H9 (cell line): ENCODE measurements around the gene NRCAM. TPM values are rescaled to one million over a fixed set of nuclear protein-coding genes. Genes with fewer than 3 reads are reported as not detected.

Experiments used
- DNase-seq: peaks from one replicate; pipeline ENCODE4 v3.0.0-alpha.2; 2017
- H2AFZ ChIP-seq: one replicate; pipeline ENCODE4 v1.6.1; 2013; ENCODE audit warnings: mild to moderate bottlenecking, low read length, control low read depth, moderate library complexity
- H2AK5ac ChIP-seq: 2 replicates; pipeline ENCODE4 v1.6.1; 2013; ENCODE audit warnings: low read length, control low read depth, mixed read lengths; ENCODE audit not compliant: insufficient read length
- H2BK120ac ChIP-seq: one replicate; pipeline ENCODE4 v1.6.1; 2013; ENCODE audit warnings: low read depth, mild to moderate bottlenecking, low read length, control low read depth, inconsistent platforms; ENCODE audit not compliant: poor library complexity, severe bottlenecking
- H2BK12ac ChIP-seq: 2 replicates; pipeline ENCODE4 v1.6.1; 2013; ENCODE audit warnings: low read length, control low read depth, mixed read lengths, low read depth; ENCODE audit not compliant: insufficient read length
- H2BK15ac ChIP-seq: 2 replicates; pipeline ENCODE4 v1.6.1; 2013; ENCODE audit warnings: low read depth, low read length, control low read depth
- H2BK20ac ChIP-seq: one replicate; pipeline ENCODE4 v1.6.1; 2013; ENCODE audit warnings: low read depth, mild to moderate bottlenecking, low read length, control low read depth, inconsistent platforms; ENCODE audit not compliant: poor library complexity, severe bottlenecking
- H2BK5ac ChIP-seq: 2 replicates; pipeline ENCODE4 v1.6.1; 2013; ENCODE audit warnings: low read length, control low read depth, mixed read lengths; ENCODE audit not compliant: insufficient read length
- H3K14ac ChIP-seq: 2 replicates; pipeline ENCODE4 v1.6.1; 2013; ENCODE audit warnings: low read length, control low read depth; ENCODE audit not compliant: insufficient read depth
- H3K18ac ChIP-seq: 2 replicates; pipeline ENCODE4 v1.6.1; 2013; ENCODE audit warnings: low read depth, mild to moderate bottlenecking, mixed read lengths, low read length, control low read depth; ENCODE audit not compliant: insufficient read length
- H3K23ac ChIP-seq: 2 replicates; pipeline ENCODE4 v1.6.1; 2013; ENCODE audit warnings: low read length, control low read depth, mixed read lengths, low read depth; ENCODE audit not compliant: insufficient read length
- H3K23me2 ChIP-seq: 2 replicates; pipeline ENCODE4 v1.6.1; 2013; ENCODE audit warnings: low read depth, mild to moderate bottlenecking, mixed read lengths, low read length, control low read depth; ENCODE audit not compliant: insufficient read length, poor library complexity, severe bottlenecking
- H3K27ac ChIP-seq: 2 replicates; pipeline ENCODE4 v1.5.1; 2013; ENCODE audit warnings: low read length, control low read depth, mixed read lengths, low read depth; ENCODE audit not compliant: insufficient read length
- H3K27me3 ChIP-seq: 2 replicates; pipeline ENCODE4 v1.6.1; 2013; ENCODE audit warnings: low read length, control low read depth, inconsistent platforms; ENCODE audit not compliant: insufficient read depth
- H3K4ac ChIP-seq: 2 replicates; pipeline ENCODE4 v1.6.1; 2013; ENCODE audit warnings: low read depth, mild to moderate bottlenecking, control low read depth, inconsistent platforms, low read length, moderate library complexity
- H3K4me1 ChIP-seq: 2 replicates; pipeline ENCODE4 v1.6.1; 2013; ENCODE audit warnings: low read length, control low read depth, inconsistent platforms; ENCODE audit not compliant: insufficient read depth
- H3K4me2 ChIP-seq: 2 replicates; pipeline ENCODE4 v1.6.1; 2013; ENCODE audit warnings: low read length, control low read depth, mixed read lengths; ENCODE audit not compliant: insufficient read length, insufficient read depth
- H3K56ac ChIP-seq: 2 replicates; pipeline ENCODE4 v1.6.1; 2013; ENCODE audit warnings: low read depth, mild to moderate bottlenecking, mixed read lengths, low read length, control low read depth; ENCODE audit not compliant: insufficient read length
- H3K79me1 ChIP-seq: 2 replicates; pipeline ENCODE4 v1.6.1; 2013; ENCODE audit warnings: low read depth, mild to moderate bottlenecking, moderate library complexity, low read length, control low read depth, inconsistent platforms; ENCODE audit not compliant: insufficient read depth, poor library complexity, severe bottlenecking
- H3K79me2 ChIP-seq: 2 replicates; pipeline ENCODE4 v1.6.1; 2013; ENCODE audit warnings: low read length, control low read depth, inconsistent platforms; ENCODE audit not compliant: insufficient read depth
- H3K9ac ChIP-seq: 2 replicates; pipeline ENCODE4 v1.6.1; 2013; ENCODE audit warnings: low read length, control low read depth, mixed read lengths; ENCODE audit not compliant: insufficient read length; ENCODE audit errors: extremely low read depth
- H3K9me3 ChIP-seq: one replicate; pipeline ENCODE4 v1.6.1; 2013; ENCODE audit warnings: low read depth, low read length, inconsistent platforms; ENCODE audit not compliant: control insufficient read depth
- H3T11ph ChIP-seq: one replicate; pipeline ENCODE4 v1.6.1; 2013; ENCODE audit warnings: mild to moderate bottlenecking, low read length, control low read depth, inconsistent platforms
- H4K20me1 ChIP-seq: one replicate; pipeline ENCODE4 v1.6.1; 2013; ENCODE audit not compliant: control insufficient read depth, insufficient read length, insufficient read depth
- H4K5ac ChIP-seq: 2 replicates; pipeline ENCODE4 v1.6.1; 2013; ENCODE audit warnings: low read depth, mild to moderate bottlenecking, mixed read lengths, low read length, control low read depth; ENCODE audit not compliant: insufficient read length
- H4K8ac ChIP-seq: replicated peaks from 2 replicates; pipeline ENCODE4 v1.6.1; 2013; ENCODE audit warnings: low read length, control low read depth, mixed read lengths, low read depth; ENCODE audit not compliant: insufficient read length
- H4K91ac ChIP-seq: 2 replicates; pipeline ENCODE4 v1.6.1; 2013; ENCODE audit warnings: low read depth, mild to moderate bottlenecking, moderate library complexity, mixed read lengths, low read length, control low read depth; ENCODE audit not compliant: insufficient read length
- H3K27ac Mint-ChIP-seq, 3 experiments: 2 replicates in 2 of 3; 3 replicates in 1 of 3; pipeline ENCODE4 v1.8.0; 2020 to 2021; ENCODE audit warnings: mixed read lengths in 3 of 3, mild to moderate bottlenecking in 1 of 3, moderate library complexity in 1 of 3
- H3K27me3 Mint-ChIP-seq: 2 replicates; pipeline ENCODE4 v1.8.0; 2021; ENCODE audit warnings: low read depth, mild to moderate bottlenecking, moderate library complexity, mixed read lengths
- H3K36me3 Mint-ChIP-seq, 3 experiments: 2 replicates in 2 of 3; 3 replicates in 1 of 3; pipeline ENCODE4 v1.8.0; 2020 to 2021; ENCODE audit warnings: low read depth in 3 of 3, mixed read lengths in 3 of 3; ENCODE audit not compliant: insufficient read depth in 1 of 3
- H3K4me1 Mint-ChIP-seq, 2 experiments: 2 replicates each; pipeline ENCODE4 v1.8.0; 2020; ENCODE audit warnings: mixed read lengths in 2 of 2
- H3K4me3 Mint-ChIP-seq, 2 experiments: 2 replicates in 1 of 2; 3 replicates in 1 of 2; pipeline ENCODE4 v1.8.0; 2020 to 2021; ENCODE audit warnings: mild to moderate bottlenecking in 2 of 2, mixed read lengths in 2 of 2, moderate library complexity in 1 of 2
- H3K9me3 Mint-ChIP-seq, 2 experiments: 2 replicates in 1 of 2; 3 replicates in 1 of 2; pipeline ENCODE4 v1.8.0; 2020; ENCODE audit warnings: mild to moderate bottlenecking in 2 of 2, mixed read lengths in 2 of 2, moderate library complexity in 1 of 2
- WGBS: extraction: QIAGEN DNeasy Blood & Tissue Kit; methylation state at CpG from one replicate; pipeline ENCODE4 v1.1.7; 2013; ENCODE audit warnings: missing lambda C conversion rate, low lambda C conversion rate, mixed read lengths; ENCODE audit not compliant: insufficient read length; ENCODE audit errors: extremely low coverage; 5-methylcytosine and 5-hydroxymethylcytosine counted together
- total RNA-seq: library from RNA; stranded (reverse); gene quantifications from 2 replicates; pipeline ENCODE4 v1.2.1, GENCODE V29; 2021
- TF ChIP-seq, protein P1 (sequence below): fragments of 200-600 bp; sonication (generic); conservative IDR thresholded peaks from 3 replicates; pipeline ENCODE4 v1.8.0; 2021; ENCODE audit warnings: antibody characterized with exemption, mild to moderate bottlenecking

NRCAM gene
- total RNA-seq, 1 experiment from 2014 or later, result 2.3 TPM

DNA sequence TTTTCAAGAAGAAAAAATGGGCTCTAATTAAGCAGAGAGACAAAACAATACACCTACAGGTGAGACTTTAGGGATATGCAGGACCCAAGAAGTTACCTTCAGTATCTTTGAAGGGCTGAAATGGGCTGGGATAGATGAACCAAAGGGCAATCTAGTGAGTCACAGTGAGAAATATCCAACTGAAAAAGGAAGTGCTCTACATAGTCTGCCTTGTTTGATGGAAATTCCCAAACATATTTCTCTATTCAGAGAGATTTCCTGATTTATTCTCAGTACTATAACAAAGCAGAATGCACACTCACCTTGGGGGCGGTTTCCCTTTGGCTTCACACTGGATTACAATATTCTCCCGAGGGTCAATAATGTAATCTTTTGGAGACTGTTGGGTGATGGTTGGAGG is 222.0 kb downstream of the NRCAM start:
- Histone ChIP-seq H3K14ac (no peak overlapping the region), H3K79me1 (no peaks in the 10 kb centered on the region), H2AFZ (no peak overlapping the region), H3K56ac (no peak overlapping the region), H3K23me2 (no peaks in the 10 kb centered on the region), H3T11ph (no peak overlapping the region), H2AK5ac (no peak overlapping the region), H3K79me2 (no peaks in the 10 kb centered on the region), H3K4ac (no peak overlapping the region), H3K4me2 (no peak overlapping the region), H3K23ac (no peak overlapping the region), H4K91ac (no peak overlapping the region), H2BK15ac (no peak overlapping the region), H3K27me3 (no peaks in the 10 kb centered on the region), H3K9me3 (no peaks in the 10 kb centered on the region), H2BK20ac (no peak overlapping the region), H3K18ac (no peak overlapping the region), H4K8ac (no peak overlapping the region), H2BK120ac (no peak overlapping the region), H3K4me1 (peaks cover 9% of the 10 kb centered on the region), H2BK12ac (no peak overlapping the region), H2BK5ac (no peak overlapping the region), H4K20me1 (no peaks in the 10 kb centered on the region), H3K27ac (no peak overlapping the region), H4K5ac (no peak overlapping the region), H3K9ac (no peak overlapping the region)
- H3K27ac Mint-ChIP-seq, result no peak overlapping the region
- H3K36me3 Mint-ChIP-seq, result no peaks in the 10 kb centered on the region
- TF ChIP-seq, protein P1, sequence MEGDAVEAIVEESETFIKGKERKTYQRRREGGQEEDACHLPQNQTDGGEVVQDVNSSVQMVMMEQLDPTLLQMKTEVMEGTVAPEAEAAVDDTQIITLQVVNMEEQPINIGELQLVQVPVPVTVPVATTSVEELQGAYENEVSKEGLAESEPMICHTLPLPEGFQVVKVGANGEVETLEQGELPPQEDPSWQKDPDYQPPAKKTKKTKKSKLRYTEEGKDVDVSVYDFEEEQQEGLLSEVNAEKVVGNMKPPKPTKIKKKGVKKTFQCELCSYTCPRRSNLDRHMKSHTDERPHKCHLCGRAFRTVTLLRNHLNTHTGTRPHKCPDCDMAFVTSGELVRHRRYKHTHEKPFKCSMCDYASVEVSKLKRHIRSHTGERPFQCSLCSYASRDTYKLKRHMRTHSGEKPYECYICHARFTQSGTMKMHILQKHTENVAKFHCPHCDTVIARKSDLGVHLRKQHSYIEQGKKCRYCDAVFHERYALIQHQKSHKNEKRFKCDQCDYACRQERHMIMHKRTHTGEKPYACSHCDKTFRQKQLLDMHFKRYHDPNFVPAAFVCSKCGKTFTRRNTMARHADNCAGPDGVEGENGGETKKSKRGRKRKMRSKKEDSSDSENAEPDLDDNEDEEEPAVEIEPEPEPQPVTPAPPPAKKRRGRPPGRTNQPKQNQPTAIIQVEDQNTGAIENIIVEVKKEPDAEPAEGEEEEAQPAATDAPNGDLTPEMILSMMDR, result no peak
- no peak for DNase-seq
- no peaks in the 10 kb centered on the region; the same call in 1 of the 2 replicates for H3K27me3 Mint-ChIP-seq
- H3K9me3 Mint-ChIP-seq, result no peaks in the 10 kb centered on the region
- H3K4me1 Mint-ChIP-seq, result peaks cover 28 to 32% of the 10 kb centered on the region in 2 experiments
- no CpG with 5 or more reads among the region's 2 CpGs for WGBS
- H3K4me3 Mint-ChIP-seq, result no peak overlapping the region
